Activated CD4-positive, alpha-beta T cell treated with anti-CD3 and anti-CD28 coated beads for 1 hour (primary cell): ENCODE measurements around the gene ABHD12.
A peak's percentile ranks its signal among the peaks of the same experiment; 100 is the strongest.
"Not testable (repeated sequence)": the region's sequence is repeated elsewhere in the genome, so short reads cannot be mapped to it uniquely, and the experiment has no call there.

Experiments
- DNase-seq: peaks from one replicate; pipeline ENCODE4 v3.0.0-alpha.2; 2020

The ABHD12 gene

DNA sequence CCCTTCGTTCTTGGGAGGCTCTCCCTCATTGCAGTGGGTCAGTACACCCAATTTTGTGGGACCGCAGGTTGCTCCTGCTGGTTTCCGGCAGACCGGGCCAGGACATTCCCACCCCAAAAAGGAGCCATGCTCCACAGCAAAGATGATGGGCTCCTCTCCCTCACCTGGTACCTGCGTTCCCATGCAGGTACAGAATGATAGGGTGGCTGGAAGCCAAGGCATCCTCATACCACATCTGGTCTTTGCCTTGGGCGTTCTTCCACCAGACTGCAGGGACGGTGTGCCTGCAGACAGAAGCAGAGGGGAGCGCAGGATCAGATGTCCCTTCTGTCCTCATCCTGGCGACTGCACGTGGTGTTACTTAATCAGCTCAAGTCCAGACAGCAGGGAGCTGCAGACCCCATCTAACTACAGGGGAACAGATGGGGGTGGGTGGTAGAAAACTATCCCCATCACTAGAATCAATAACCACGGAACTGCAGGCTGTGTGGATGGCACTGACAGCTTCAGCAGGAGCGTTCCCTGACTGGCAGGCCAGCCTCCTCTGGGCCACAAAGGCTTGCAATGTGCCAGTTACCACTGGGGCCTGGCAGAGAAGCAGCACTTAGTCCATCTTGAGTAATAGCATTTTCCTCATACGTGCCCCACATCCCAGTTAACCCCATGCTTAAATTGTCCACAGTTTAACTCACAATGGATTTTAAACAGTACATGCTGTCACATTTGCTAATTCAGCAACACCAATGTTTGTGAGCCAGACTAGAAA, 70.4 kb downstream of the ABHD12 start:
- no peak for DNase-seq

DNA sequence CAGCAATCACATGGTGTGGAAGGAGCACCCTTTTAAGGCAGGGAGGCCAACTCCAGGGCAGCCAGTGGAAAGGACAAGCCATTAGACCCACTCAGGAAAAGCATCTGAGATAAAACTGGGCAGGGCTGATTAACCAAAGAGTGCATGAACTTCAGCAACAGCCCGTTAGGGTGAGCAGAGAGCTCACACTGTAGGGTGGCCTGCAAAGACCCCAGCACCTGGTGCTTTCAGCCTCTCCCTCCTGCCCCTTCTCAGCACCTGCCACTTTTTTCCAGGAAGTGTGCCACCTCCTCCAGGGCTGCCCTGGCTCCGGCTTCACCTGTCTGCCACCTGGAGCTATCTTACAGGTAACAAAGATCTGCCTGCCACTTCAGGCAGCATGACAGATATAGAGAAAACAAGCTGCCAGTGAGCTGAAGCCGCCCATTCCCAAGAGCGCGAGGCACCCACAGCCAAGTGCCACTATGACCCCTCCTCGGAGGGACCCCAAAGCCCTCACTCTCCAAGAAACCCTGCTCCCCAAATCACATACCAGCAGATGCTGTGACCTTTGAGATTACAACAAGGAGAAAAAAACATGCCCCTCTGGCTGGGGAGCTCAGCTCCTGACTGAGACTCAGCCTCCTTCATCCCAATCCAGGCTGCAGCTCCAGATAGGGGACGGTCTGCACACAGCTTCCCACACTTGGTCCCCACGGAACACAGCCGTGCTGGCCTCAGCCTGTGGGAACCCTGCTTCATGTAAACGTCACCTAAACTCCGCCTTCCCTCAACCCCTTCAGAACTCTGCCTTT, 71.2 kb downstream of the ABHD12 start:
- DNase-seq = no peak

DNA sequence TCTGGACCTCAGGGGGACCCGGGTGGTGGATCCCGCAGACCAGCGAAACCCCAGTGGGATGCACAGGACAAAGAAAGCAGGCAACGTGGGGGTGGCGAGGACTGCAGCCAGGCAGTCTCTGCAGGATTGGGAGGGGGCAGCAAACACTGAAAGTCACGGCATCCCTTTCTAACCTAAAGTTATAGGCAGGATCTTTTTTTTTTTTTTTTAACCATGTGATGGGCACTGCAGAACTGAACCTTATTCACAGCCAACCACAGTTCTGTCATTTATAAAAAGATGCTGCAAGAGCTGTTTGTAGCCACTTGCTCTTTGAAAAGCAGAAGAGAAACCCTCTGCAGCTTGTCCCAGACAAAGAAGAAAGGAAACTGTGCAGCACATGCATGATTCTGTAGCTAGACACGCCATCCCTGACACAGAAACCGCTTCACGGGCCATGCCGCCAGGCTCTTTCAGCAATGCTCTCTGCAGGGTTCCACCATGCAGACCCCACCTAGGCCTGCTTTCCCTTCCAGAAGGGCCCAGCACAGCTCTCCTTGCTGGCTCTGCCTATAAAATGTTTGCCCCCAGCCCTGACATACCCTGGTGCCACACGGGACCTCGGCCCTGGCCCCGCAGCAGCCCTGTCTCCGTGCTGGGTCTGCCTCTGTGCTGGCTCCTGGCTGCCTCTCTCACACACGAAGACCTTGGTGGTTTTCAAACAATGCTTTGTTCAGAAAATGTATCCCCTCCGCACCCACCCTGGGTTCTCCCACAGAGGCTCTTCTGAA, 72.0 kb downstream of the ABHD12 start:
- no peak for DNase-seq

DNA sequence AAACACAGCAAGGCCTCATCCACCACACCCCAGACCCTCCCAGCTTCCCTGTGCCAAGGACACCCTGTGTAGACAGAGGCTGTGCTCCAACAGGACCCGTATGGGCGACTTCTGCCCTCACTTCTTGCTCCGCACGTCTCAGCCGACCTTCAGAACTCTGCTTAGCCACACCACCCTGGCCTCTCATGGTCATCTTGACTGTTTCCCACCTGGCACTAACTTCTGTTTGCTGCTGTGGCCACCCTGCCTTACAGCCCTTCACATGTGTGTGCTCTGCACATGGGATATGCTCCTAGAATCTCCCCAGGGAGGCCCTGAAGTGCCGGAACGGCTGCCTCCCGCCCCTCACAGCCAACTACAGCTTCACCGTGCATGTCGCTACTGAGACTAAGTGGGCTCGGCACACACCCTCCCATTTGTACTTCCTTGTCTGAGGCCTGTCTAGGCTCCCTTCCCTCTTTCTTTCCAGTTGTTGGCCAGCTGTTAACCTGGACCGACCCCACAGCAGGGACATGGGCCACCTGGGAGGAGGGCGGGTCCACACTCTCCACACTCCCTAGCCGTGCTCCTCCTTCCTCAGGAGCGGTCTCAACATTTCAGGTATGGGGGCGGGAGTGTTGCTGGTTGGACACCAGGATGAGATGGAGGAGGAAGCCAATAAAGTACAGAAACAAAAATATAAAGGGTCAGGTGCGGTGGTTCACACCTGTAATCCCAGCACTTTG, 73.1 kb downstream of the ABHD12 start:
- no peak for DNase-seq

DNA sequence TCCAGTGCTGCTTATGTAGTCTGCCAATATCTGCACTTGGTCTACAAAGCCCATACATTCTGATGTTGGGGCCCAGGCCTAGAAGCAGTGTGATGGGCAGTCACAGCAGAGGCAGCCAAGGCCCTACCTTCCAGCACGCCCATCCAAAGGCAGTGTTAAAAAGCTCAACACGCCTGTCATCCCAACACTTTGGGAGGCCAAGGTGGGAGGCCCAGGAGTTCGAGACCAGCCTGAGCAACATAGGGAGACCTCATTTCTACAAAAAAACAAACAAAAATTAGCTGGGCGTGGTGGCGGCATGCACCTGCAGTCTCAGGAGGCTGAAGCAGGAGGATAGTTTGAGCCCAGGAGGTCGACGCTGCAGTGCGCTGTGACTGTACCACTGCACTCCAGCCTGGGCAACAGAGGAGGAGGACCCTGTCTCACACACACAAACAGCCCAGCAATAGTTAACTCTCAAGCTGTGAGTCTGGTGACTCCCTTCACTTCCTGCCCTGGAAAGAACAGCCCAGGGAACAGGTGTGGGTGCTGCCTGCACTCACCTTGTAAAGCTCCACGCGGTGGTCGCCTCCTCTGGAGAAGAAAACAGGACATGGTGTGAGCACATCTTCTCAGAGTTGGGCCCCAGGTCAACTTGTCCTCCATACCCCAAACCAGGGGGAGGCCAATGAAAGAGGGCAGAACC, 74.0 kb downstream of the ABHD12 start:
- no peak for DNase-seq

DNA sequence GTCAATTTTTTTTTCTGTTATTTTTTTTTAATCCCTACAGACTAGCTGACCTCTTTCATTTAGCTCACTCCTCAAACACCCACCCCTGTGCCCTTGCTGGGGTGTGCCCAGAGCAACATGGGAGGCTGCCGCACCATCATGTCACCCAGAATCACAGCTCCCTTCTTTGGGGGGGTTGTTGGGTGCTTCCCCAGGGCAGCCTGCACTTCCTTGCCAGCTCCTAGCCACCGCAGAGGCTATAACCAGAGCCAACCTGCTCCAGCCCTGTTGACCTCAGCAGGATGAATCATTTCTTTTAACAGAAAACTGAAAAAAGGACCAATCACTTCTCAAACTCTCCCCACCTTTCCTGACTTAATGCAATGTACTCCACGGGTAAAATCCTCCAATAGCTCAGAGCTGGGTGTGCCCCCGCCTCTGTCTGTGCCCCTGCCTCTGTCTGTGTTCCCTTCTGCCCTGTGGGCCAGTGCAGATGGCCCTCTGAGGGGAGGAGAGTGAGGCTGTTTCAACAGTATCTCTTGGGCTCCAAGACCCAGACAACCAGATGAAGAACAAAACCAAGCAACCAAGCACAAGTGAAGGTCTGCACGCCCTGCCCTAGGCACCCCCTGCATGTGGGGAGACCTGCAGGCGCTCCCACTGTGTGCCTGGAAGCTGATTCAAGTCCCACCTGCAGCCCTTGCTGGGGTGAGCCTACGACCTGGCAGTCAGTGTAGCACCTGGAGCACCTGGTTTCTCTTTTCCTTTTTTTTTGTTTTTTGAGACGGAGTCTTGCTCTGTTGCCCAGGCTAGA, 75.0 kb downstream of the ABHD12 start:
- DNase-seq = no peak

DNA sequence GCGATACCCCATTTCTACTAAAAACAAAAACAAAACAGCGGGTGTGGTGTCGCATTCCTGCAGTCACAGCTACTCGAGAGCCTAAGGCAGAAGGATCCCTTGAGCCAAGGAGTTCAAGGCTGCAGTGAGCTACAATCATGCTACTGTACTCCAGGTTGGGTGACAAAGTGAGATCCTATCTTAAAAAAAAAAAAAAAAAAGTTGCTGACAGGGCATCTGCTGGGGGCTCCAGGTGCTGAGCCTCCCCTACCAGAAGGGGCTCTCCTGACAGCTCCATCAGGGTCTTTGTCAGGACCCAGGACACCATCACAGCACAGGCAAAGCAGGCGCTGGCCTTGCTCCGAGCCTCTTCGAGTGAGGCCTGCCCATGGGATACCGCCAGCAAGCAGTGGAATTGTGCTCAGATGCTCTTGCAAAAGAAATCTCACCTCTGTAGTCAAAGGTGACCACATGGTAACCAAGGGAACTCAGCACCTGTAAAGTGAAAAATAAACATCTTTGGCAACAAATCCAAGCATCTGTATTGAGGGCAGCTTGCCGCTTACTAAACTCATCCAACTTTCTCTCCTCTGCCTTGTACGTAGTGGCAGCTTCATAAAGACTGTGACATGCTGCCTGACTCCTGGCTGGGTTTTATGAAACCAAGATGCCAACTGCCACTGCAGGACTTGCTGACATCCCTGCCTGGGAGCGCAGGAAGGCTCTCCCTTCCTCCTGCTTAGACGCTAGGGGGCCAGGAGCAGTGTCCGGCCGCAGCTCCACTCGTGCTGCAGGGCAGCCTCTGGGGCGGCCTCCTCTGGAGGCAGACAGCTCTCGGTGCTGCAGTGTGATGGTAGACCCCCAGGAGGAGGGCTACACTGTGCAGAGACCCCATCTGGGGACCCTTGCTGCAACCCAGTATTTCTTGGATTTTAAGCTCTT, 75.9 kb downstream of the ABHD12 start:
- DNase-seq = no peak

DNA sequence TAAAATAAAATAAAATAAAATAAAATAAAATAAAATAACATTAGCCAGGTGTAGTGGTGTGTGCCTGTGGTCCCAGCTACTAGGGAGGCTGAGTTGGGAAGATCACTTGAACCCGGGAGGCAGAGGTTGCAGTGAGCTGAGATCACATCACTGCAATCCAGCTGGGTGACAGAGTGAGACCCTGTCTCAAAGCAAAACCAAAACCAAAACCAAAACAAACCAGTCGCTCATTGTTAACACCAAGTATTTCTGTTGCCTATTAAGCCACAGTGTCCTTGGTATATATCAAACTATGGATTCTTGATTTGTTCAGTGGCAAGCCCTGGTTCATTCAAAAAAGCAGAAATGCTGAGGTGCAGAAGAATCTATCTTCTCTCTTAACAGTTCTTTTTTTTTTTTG, 77.0 kb downstream of the ABHD12 start:
- DNase-seq = no peak

DNA sequence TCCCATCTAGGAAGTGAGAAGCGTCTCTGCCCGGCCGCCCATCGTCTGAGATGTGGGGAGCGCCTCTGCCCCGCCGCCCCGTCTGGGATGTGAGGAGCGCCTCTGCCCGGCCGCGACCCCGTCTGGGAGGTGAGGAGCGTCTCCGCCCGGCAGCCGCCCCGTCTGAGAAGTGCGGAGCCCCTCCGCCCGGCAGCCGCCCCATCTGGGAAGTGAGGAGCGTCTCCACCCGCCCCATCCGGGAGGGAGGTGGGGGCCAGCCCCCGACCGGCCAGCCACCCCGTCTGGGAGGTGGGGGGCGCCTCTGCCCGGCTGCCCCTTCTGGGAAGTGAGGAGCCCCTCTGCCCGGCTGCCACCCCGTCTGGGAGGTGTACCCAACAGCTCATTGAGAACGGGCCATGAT, 77.9 kb downstream of the ABHD12 start:
- DNase-seq = not testable (repeated sequence)

DNA sequence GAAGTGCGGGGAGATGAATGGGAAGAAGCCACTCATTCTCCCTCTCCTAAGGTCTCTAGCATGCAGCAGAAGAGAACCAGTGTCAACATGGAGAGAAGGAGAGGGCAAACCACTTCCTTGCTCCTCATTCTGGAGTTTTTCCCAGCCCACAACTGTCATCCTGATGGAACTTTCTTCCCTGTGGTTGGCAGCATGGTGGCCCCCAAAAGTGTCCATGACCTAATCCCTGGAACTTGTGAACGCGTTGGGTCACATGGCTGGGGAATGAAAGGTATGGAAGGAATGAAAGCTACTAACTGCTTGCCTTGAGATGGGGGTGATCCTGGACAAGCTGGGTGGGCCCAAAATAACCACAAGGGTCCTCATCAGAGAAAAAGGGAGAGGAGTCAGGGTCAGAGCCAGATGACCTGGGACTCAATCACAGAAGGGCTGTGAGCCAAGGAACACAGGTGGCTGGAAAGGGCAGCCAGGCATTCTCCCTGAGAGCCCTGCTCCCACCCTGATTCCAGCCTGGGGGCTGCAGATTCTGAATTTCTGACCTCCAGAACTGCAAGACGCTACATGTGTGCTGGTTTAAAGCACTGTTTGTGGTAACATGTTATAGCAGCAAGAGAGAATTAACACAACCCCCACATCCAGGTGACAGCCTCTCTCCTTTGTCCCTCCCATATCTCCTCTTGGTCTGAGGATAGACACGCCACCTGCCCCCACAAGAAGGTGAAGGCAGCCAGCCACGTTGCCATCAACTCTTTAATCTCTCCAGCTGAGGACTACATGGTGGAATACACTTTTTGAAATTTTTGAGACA, 79.5 kb downstream of the ABHD12 start:
- no peak for DNase-seq

DNA sequence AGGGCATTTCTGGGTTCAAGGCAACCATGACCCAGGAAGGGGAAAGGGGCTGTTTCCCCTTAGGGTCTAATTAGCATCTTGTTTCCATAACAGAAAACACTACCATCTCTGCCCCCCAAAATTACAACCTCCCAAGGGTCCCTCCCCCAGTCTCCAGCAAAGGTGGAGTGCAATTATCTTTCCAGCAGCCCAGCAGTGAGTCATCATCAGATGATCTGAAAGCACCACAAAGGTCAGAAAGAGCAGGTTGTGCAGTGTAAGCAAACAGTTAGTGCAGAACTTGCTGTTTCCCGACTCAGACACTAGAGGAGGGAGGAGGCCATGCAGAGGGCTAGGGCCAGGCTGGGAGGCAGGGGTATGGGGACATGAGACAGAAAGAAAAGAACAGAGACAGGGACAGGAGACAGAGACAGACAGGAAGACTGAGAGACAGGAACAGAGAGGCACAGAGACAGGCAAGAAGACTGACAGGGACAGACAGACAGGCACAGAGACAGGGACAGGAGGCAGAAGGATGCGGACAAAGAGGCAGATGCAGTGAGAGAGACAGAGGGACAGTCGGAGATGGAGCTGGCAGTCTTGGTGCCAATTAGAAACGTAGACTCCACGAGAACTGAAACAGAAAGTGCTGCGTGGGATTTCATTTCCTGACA, 80.2 kb downstream of the ABHD12 start:
- DNase-seq = peak; percentile 16

DNA sequence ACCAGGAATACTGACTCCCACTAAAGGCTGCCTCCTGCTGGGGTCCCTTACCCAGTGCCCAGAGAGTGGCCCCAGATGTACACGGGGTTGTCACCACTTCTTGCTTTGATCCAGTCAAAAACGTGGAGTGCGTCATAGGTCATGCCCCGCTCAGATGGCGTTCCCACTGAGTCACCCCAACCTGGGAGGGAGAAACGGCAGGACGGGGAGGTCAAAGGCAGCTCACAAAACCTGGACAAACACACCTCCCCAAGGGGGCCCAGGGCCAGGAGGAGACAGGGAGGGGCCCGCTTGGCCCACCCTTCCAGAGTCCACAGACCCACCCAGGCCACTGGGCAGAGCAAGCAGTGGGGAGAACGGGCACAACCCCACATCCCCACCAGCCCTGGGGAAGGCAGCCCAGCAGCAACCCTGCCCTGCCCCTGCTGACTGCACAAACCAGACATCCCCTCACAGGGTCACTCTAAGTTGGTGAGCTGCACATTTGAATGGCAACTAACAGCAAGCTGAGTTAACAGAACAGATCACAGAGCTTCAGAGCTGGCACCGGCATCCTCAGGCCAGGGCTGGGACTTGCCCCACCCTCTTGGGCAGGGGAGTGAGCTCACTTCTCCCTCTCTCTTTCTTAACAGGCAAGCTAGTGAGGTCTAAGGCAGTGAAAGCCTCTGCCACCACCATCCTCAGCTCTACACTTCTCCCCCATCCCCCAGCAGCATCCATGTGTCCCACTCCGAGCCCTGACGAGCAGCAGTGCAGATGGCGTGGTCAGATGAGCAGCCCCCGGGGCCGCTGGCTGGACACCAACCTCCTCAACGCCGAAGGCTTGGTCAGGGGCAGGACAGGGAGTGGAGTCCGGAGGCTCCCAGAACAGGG, 81.0 kb downstream of the ABHD12 start:
- DNase-seq = no peak

DNA sequence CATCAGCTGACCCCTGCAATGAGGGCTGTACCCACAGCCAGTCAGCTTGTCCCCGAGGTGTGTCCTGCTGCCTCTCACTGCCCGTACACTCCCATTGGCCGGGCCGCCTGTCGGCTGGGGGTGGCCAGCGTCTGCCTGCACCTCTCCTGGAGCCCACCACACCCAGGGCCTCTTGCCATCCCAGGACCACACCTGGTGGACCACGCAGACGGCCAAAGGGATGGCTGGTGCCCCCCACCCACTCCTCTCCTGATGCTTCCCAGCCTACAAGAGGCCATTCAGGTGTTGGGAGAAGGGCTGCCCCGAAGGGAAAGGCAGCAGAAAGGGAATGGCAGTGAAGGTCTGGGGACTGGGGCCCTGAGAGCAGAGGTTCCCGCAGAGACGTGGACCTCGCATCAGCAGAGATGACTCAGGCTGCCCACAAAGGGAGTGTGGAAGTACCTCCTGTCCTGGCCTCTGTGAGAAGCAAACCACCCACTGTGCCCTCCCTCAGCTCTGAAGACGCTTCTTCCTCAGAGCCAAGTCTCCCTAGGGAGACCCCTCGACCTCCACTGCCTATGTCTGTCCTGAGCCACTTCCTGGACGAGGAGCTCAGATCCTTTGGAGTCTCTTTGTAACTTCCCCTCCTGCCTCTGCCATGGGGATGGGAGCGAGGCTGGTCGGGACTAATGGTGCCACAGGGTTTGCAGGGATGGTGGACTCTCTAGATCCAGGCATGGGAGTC, 81.8 kb downstream of the ABHD12 start:
- DNase-seq = no peak

DNA sequence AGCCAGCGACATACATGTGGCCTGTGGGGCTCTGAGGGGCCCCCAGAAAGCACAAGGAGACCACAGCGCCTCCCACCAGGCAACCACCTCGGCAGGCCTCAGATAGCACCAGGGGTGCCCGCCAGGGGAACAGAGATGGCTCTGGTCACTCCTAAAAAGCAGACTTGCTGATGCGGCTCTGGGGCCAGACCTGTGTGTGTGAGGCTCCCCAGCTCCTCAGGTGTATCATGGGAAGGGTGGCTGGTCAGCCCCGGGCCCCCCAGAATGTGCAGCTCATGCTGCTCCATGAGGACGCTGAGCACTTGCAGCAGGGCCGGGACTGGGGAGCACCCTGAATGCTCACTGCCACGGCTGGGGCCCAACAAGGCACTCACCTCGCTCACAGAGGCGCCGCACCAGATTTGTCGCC, 82.5 kb downstream of the ABHD12 start:
- no peak for DNase-seq

DNA sequence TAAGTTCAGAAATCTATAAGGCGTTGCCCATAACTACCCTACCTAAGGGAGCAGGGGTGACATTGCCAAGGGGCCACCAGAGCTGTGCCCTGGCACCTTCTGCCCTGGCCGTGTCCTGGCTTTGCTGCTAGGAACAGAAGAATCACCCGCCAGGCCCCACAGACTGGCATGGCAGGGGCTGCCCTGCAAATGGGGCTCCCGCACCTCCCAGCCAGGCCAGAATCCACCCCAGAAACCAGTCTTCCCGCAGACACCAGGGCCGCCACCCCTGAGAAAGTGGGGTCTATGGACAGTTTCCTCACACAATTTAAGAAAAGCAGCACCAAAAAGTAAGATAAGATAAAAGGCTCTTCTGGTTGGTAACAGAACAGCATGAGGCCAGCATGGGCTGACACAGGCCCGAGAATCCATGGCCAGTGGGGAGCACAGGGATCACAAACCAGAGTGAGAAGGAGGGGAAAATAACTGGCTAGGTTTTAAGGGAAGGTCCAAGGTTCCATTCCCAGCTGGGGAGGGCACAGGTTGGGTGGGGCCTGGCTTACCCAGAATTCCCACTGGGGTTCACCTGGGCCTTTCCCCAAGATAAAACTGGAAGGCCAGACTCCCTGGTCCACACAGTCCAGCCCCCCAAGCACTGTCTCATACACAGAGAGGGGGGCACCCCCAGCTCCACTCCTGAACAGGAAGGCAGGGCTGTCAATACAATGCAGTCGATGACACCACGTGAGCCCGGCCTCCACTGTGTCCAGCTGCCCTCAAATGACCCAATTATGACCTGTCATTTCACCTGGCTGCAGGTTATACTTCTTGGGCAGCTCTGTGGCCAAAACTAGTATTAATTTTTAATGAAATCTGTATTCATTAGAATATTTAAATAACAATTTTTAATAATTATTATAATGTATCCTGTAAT, 83.4 kb downstream of the ABHD12 start:
- DNase-seq = no peak

DNA sequence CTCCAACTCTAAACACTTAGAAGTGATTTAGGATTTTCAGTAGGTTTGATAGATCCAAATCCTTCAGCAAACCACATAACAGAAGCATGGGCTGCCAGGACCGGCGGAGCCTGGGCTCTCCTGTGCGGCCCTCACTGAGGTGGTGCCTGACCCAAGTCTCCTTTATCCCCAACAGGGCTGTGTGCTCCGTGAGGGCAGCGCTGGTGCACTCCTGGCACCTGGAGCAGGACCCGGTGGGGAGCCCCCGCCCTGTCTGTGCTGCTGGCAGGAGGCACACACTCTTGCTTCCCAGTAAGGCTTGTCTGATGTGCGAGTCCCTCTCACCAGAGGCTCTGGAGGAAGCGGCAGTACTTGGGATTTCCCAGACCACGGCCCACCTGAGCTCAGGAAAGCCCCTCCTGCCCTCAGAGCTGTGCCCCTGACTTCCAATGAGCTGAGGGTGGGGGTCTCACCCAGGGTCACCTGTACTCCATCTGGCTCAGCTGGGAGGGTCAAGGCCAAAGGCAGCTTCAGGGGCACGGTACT, 86.5 kb downstream of the ABHD12 start:
- no peak for DNase-seq
